Stimulated activated CD4-positive, alpha-beta T cell treated with anti-CD3 and anti-CD28 coated beads, Interleukin-1b, Interleukin-23, amount 100 ng/mL, for 4 hours (primary cell): ENCODE data around the gene USP6.
"Not testable (repeated sequence)": the region's sequence is repeated elsewhere in the genome, so short reads cannot be mapped to it uniquely, and the experiment has no call there.

ENCODE experiments used
- DNase-seq, 2 donors: peaks; one replicate each; pipeline ENCODE4 v3.0.0-alpha.2; 2020; ENCODE audit warnings: low read depth in 2 of 2

Gene USP6

DNA sequence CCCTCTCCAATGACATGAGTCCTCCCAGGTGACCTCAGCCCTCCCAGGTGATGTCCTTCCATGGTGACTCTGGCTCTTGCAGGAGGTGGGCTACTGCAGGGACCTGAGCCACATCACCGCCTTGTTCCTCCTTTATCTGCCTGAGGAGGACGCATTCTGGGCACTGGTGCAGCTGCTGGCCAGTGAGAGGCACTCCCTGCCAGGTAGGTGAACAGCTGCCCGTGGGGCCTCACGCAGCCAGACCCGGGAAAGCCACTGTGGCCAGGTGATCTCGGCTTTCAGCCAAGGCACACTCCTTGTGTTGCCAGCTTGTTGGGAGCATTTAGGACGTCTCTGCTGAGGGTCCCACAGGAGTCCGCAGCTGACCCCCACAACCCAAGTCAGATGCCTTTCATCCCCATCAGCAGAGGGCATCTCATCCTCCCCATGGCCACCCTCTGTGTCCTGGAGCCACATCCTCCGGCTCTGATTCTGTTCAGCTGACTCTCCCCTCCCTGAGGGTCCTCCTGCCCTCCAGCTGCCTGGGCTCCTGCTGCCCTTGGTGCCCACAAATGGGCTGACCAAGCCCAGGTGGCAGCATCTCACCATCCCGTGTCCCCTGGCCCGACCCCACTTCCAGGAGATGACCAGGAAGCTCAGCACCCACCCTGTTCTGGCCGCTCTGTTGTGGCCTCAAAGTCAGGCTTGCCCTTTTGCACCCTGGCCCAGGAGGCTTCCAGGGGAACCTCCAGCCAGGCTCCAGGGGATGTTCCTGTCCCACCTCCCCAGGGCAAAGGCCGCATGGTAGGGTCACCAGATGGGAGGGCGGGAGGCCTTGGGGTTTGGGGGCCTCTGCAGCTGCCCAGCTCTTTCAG is 20.1 kb downstream of the USP6 start:
- DNase-seq = no peak

DNA sequence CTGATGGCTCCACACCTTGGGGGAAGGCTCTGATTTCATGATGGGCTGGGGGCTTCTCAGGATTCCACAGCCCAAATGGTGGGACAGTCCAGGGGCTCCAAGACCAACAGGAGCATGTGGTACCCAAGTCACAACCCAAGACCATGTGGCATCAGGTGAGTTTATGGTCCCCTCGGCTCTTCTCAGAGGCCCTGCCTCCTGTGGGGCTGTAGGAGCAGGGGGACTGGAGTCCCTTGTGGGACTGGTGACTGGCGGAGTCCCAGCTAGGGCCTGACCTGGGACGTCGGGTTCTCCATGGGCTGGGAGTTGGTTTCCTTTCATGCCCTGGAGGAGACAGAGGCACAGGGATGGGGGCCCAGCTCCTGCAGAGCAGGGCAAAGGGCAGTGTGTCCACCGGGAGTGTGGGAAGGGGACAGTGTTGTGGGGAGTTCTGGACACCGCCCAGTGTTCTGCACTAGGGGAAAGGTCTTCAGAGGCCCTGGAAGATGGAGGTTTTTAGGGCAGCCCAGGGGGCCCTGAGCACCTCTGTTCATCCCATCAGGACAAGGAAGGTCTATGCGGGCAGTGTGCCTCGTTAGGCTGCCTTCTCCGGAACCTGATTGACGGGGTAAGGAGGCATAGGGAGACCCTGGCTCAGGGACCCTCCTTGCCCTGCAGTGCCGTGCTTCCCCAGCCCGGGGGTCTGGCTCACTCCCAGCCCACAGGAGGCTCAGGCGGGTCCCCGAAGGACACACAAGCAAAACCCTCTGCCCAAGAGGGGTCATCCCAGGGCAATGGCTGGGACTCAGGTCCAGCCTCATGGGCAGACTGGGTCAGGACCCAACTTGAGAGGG is 21.0 kb downstream of the USP6 start:
- DNase-seq = not testable (repeated sequence)

DNA sequence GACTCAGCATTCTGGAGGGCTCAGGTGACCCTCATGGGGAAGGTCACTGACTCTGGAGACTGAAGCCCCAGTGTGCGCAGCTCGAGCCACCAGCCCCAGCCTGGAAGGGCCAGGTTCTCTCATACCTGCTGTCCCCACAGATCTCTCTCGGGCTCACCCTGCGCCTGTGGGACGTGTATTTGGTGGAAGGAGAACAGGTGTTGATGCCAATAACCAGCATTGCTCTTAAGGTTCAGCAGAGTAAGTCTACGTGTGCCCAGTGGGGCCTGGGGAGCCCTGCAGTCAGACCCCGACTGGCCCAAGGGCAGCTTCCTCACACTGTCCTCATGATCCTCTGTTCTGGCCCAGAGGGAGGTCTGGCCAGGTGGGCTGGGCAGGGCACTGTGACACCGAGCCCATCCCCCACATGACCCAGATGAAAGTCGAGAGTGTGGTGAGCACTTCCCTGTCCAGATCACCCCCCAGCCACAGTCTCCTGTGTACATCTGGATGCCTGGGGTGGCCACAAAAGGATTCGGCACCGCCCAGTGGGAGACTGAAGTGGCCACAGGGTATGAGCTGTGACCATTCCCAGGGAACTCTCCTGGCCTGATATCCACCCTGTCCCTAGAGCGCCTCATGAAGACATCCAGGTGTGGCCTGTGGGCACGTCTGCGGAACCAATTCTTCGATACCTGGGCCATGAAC is 21.8 kb downstream of the USP6 start:
- DNase-seq = not testable (repeated sequence)

DNA sequence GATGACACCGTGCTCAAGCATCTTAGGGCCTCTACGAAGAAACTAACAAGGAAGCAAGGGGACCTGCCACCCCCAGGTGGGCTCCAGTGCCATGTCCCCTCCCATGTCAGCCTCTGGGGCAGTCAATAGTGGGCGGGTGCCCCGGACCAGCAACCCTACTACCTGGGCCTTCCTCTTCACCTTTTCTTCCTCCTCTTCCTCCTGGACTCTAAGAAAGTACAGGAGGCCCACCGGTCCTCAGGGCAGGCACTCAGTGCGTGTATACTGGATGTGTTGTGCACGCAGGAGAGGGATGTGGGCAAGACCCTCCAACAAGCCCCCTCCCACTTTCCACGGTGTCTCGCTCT is 22.3 kb downstream of the USP6 start:
- not testable (repeated sequence) for DNase-seq

DNA sequence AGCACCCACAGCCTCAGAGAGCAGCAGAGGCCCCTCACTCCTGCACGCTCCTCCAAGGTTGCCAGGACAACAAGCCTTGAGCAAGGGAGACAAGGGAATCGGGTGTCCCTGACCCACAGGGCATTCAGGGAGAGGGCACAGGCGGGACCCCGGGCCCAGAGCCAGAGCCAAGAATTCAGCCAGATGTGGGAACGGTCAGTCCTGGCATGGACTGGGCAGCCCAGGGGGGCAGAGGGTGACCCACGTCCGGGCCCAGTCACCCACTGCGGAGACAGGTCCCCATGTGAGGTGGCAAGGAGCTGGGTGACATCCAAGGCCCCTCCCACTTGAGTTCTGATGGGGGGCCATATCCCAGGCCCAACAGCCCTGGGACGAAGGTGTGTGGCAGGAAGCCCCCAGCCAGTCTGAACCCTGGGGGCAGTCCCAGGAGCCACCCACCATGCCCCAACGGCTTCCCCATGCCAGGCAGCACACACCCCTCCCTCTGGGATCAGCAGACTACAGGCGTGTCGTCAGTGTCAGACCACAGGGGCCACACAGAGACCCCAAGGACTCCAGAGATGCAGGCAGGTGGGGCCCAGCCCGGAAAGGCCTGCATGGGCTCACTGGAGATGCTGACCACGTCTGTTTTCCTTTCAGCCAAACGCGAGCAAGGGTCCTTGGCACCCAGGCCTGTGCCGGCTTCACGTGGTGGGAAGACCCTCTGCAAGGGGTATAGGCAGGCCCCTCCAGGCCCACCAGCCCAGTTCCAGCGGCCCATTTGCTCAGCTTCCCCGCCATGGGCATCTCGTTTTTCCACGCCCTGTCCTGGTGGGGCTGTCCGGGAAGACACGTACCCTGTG is 23.0 kb downstream of the USP6 start:
- no peak for DNase-seq

DNA sequence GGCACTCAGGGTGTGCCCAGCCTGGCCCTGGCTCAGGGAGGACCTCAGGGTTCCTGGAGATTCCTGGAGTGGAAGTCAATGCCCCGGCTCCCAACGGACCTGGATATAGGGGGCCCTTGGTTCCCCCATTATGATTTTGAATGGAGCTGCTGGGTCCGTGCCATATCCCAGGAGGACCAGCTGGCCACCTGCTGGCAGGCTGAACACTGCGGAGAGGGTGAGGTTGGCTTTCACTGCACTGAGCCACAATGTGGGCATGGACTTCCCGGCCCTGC is 23.6 kb downstream of the USP6 start:
- no peak for DNase-seq

DNA sequence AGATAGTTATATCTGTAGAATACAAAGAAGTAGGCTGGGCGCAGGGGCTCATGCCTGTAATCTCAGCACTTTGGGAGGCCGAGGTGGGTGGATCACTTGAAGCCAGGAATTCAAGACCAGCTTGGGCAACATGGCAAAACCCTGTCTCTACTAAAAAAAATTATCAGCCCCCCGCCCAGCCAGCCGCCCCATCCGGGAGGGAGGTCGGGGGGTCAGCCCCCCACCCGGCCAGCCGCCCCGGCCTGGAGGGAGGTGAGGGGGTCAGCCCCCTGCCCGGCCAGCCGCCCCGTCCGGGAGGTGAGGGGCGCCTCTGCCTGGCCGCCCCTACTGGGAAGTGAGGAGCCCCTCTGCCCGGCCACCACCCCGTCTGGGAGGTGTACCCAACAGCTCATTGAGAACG is 27.0 kb downstream of the USP6 start:
- DNase-seq = not testable (repeated sequence)

DNA sequence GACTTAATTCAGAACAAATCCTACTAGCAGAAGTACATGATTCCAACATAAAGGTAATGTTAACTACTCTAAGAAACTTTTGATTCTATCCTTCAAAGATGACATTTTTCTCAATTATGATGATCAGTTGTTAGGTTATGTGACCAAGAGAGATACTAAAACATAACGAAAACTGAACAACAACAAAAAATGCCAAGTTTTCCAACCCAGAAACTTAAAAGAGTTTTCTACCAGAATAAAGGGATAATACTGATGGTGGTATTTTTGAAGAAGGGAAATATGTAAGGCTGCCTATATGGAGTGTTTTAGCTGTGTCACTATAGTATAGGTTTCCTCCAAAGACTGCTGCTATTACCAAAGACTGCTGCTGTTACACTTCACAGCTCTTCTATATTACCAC is 30.3 kb downstream of the USP6 start:
- not testable (repeated sequence) for DNase-seq

DNA sequence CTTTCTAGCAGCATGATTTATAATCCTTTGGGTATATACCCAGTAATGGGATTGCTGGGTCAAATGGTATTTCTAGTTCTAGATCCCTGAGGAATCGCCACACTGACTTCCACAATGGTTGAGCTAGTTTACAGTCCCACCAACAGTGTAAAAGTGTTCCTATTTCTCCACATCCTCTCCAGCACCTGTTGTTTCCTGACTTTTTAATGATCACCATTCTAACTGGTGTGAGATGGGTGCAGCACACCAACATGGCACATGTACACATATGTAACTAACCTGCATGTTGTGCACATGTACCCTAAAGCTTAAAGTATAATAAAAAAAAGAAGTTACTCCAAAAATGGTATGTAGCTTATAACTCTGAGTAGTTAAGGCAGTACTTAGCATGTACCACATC is 44.9 kb downstream of the USP6 start:
- DNase-seq = not testable (repeated sequence)

DNA sequence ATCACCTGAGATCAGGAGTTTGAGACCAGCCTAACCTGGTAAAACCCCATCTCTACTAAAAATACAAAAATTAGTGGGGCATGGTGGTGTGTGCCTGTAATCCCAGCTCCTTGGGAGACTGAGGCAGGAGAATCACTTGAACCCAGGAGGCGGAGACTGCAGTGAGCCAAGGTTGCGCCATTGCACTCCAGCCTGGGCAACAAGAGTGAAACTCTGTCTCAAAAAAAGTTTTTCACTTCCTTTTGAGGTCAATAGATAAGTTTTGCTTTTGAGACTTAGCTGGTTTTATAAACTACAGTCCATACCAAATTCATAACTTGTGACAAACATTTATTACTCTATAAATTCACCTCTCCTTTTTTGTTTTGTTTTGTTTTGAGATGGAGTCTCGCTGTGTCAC is 46.0 kb downstream of the USP6 start:
- DNase-seq = not testable (repeated sequence)

DNA sequence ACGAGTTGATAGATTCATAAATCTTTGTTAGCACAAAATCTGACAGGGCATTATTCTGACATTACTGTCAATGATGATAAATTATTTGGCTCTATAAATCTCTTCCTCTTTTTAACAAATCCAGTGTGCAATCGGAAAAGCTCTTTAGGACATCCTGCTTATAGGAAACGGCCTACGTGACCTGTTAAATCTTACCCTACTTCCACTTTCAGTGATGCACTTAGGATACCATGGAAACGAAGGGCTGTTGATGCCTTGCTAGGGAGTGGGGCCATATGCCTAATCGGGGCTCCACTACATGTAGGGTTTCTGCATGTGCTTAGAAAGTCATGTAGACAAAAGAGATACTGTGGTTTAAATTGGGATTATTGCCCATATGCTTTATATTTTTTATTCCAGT is 48.6 kb downstream of the USP6 start:
- DNase-seq = no peak

DNA sequence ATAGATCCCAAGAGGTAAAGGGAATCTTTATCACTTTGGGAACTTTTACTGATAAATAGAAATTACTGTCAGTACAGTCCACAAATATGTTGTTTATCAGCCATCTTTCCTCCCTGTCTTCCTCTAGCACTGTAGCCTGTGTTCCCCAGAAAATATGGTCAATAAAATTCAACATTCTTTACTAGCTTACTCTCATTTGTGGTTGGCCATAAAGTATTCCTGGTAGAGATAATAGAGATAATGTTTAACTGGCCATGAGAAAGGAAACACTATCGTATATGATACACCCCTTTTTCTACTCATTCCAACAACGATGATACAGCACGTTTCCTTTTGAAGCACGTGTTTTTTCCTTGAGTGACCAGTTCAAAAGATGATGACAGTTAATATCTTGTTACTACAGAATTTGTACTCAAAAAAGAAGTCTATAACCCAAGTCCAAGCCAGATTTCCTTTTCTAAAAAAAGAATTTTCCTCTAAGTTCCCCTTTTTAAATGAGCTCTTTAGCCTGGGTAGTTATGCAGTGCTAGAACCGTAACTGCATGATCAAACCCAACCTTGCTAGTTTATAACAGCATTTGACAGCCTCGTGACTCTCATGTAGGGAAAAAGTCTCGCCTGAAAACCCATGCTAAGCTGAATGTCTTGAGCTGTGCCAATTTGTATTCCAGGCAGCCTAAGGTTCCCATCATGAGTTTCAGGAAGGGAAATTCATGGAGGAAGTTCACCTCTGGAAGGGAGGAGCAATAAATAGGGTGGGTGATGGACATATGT is 50.1 kb downstream of the USP6 start:
- DNase-seq = not testable (repeated sequence)

DNA sequence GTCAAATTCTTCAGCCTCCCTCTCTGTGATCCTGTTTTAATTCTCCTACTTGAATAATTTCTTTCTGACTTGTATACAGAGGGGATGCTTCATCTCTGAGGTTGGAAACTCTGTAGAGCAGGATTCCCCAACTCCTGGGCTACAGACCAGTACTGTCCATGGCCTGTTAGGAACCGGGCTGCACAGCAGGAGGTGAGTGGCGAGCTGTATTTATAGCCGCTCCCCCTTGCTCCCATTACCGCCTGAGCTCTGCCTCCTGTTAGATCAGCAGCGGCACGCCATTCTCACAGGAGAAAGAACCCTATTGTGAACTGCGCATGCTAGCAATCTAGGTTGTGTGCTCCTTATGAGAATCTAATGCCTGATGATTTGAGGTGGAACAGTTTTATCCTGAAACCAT is 59.2 kb downstream of the USP6 start:
- not testable (repeated sequence) for DNase-seq

DNA sequence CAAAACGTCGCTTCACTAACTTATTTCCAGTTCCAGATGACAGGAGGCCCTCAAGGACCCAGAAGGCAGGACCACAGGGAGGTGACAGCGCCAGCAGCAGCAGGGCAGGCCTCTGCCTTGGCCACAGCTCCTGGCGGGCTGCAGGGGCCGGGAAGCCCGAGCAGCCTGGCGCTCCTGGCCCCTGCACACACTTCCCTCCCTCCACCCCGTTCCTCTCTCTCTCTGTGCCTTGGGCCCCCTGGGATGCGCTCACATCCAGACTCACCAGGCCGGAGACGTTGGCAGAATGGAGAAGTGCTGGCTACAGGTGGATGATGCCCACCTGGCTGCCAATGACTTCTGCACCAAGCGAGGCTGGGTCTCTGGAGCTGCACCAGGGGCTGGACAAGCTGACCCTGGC is 63.2 kb downstream of the USP6 start:
- no peak for DNase-seq

DNA sequence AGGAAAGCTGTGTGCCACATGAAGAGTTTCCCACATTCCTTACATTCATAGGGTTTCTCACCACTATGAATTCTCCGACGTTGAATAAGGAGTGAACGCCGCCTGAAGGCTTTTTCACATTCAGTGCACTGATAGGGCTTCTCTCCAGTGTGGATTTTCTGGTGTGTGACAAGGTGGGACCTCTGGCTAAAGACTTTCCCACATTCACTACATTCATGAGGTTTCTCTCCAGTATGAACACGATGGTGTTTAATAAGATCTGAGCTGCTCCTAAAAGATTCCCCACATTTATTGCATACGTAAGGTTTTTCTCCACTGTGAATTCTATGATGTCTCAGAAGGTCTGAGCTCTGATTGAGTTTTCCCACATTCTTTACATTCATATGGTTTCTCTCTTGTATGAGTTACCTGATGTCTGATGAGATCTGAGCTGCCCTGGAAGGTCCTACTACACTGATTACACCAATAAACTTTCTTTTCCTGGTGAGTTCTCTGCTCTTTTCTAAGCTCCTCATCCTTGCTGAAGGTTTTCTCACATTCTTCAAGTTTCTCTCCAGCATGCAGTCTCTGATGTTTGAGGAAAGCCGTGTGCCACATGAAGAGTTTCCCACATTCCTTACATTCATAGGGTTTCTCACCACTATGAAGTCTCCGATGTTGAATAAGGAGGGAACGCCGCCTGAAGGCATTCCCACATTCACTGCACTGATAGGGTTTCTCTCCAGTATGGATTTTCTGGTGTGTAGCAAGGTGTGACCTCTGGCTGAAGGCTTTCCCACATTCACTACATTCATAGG is 65.9 kb downstream of the USP6 start:
- DNase-seq = no peak

DNA sequence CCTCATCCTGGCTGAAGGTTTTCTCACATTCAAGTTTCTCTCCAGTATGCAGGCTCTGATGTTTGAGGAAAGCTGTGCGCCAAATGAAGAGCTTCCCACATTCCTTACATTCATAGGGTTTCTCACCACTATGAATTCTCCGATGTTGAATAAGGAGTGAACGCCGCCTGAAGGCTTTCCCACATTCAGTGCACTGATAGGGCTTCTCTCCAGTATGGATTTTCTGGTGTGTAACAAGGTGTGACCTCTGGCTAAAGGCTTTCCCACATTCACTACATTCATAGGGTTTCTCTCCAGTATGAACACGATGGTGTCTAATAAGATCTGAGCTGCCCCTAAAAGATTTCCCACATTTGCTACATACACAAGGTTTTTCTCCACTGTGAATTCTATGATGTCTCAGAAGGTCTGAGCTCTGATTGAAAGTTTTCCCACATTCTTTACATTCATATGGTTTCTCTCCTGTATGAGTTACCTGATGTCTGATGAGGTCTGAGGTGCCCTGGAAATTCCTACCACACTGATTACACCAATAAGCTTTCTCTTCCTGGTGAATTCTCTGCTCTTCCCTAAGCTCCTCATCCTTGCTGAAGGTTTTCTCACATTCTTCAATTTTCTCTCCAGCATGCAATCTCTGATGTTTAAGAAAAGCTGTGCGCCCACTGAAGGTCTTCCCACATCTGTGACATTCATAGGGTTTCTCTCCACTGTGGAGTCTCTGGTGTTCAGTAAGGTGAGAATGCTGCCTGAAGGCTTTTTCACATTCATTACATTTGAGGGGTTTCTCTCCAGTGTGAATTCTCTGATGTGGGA is 67.0 kb downstream of the USP6 start:
- DNase-seq = no peak

DNA sequence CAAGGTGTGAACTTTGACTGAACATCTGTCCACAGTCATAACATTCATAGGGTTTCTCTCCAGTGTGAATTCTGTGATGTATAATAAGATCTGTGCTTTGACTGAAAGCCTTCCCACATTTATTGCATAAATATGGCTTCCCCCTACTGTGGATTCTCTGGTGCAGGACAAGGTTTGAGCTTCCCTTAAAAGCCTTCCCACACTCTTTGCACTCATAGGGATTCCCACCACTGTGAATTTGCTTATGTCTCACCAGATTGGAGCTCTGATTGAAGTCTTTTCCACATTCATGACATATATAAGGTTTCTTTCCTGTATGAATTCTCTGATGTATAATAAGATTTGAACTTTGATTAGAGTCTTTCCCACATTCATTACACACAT is 67.6 kb downstream of the USP6 start:
- no peak for DNase-seq

DNA sequence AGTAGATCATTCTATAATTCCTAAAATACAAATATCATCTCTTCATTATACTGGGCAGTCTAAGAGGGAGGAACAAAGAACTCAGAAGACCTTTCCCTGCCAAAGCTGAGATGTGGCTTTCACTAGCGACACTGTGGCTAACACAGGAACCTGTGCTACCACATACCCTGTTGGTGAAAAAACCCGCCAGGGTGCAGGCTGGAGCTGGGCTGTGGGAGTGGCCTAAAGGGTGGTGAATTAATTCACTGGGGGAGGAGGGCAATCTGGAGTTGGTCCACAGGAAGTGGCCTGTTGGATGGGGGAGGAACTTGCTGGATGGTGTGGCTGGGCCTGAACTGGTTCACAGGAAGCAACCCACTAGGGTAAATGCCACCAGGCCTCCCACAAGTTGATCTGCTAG is 68.5 kb downstream of the USP6 start:
- DNase-seq = no peak
